ENCODE data around the gene ADIPOR1.
"Not testable (repeated sequence)": the region's sequence is repeated elsewhere in the genome, so short reads cannot be mapped to it uniquely, and the experiment has no call there.

ADIPOR1 gene, protein sequence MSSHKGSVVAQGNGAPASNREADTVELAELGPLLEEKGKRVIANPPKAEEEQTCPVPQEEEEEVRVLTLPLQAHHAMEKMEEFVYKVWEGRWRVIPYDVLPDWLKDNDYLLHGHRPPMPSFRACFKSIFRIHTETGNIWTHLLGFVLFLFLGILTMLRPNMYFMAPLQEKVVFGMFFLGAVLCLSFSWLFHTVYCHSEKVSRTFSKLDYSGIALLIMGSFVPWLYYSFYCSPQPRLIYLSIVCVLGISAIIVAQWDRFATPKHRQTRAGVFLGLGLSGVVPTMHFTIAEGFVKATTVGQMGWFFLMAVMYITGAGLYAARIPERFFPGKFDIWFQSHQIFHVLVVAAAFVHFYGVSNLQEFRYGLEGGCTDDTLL

DNA sequence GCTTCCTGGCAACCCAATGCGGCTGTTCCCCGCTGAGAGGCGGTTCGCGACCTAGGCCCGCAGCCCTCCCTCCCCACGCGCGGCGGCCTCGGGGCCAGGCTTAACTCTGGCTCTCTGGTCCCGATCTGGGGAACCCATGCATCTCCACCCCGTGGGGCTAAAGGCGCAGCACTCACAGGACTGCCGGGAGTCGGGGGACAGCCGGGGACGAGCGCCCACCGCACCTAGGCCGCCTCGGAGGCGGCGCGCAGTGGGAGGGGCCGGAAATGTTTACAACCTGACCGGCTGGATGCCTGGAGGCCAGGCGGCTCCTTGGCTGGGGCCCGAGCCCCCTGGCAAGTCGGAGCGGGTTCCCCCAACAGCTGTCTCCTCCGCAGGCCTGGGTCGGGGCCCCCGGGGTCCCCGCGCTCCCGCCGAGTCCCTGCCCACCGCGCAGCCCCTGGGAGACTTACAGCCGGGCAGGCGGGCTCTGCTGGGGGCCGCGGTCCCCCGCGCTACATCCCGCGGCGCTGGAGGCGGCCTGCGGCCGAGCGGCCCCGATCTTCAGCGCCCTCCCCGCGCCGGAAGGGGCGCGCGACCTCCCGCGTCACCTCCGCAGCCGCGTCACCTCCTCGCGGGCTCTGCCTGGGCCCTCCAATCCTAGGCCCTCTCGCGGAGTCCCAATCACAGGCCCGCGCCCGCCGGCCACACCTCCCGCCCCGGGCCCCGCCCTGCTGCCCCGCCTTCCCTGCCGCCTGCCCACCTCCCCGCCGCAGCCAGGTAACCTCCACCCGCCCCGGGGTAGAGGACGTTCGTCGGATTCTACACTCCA lies at the start of gene ADIPOR1:
Gene ADIPOR1 (minus strand): TSS at position 580 of the 811 bp plus-strand sequence. CDS start 7,242 bp downstream, outside the sequence.
- CTCF ChIA-PET: no interaction called here
- Mint-ChIP-seq H3K27me3 (no peaks in the 10 kb centered on the region), H3K36me3 (peaks cover 8% of the 10 kb centered on the region), H3K4me1 (peaks cover 51% of the 10 kb centered on the region), H3K4me3 (peak within 1 kb of the TSS; percentile 86), H3K27ac (peak within 1 kb of the TSS; percentile 92), H3K9me3 (no peaks in the 10 kb centered on the region)
- DNase-seq: peak; percentile 96

DNA sequence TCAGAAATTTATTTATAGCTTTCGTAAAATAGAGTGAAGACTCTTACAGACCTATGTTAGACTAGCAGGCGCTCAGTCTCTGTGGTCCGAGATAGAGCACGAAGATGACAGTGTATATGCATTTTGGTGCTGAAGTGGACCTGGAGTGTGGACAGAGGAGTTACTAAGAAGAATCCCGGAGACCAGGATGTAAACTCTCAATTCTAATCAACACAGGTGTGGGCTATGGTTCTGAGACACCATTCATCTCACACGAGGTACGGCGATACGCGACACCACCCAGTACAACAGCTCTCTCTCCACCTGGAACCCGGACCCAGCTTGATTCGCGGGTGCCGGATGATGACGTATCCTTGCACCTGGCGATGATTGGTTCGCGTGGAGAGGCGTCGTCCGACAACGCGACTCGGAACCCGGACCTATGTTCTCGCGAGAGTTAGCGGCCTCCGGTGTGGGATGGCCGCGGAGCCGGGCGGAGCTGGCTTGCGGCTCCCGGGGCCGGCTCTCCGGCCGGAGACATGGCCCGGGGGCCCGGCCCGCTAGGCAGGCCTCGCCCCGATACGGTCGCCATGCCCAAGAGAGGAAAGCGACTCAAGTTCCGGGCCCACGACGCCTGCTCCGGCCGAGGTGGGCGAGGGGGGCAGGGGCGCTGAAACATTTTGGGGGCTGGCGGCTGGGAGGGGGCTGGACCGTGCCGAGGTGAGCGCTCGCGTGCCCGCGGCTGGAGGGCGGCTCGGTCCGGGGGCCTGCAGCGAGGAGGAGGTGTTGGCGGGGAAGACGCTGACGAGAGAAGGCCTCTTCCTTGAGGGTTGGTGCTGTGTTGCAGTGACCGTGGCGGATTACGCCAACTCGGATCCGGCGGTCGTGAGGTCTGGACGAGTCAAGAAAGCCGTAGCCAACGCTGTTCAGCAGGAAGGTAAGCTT lies 49.1 kb upstream of the ADIPOR1 start, which contains the start of gene TMEM183A:
Gene TMEM183A (plus strand): TSS at position 427 of the 924 bp plus-strand sequence. CDS start 92 bp downstream, at position 519.
- H3K27me3 Mint-ChIP-seq: peaks cover 4% of the 10 kb centered on the region
- peaks cover 14% of the 10 kb centered on the region for H3K36me3 Mint-ChIP-seq
- H3K4me1 Mint-ChIP-seq: peaks cover 32% of the 10 kb centered on the region
- peak within 1 kb of the TSS; percentile 97 for H3K4me3 Mint-ChIP-seq
- CTCF ChIA-PET: interaction anchor here (0.6 to 2.0 kb wide), 7 partner anchors 14 to 872 kb away, joined by 3 to 5 read pairs (median 3); no protein-coding TSS in a partner anchor
- H3K9me3 Mint-ChIP-seq: no peaks in the 10 kb centered on the region
- peak; percentile 98 for DNase-seq
- peak within 1 kb of the TSS; percentile 97 for H3K27ac Mint-ChIP-seq

DNA sequence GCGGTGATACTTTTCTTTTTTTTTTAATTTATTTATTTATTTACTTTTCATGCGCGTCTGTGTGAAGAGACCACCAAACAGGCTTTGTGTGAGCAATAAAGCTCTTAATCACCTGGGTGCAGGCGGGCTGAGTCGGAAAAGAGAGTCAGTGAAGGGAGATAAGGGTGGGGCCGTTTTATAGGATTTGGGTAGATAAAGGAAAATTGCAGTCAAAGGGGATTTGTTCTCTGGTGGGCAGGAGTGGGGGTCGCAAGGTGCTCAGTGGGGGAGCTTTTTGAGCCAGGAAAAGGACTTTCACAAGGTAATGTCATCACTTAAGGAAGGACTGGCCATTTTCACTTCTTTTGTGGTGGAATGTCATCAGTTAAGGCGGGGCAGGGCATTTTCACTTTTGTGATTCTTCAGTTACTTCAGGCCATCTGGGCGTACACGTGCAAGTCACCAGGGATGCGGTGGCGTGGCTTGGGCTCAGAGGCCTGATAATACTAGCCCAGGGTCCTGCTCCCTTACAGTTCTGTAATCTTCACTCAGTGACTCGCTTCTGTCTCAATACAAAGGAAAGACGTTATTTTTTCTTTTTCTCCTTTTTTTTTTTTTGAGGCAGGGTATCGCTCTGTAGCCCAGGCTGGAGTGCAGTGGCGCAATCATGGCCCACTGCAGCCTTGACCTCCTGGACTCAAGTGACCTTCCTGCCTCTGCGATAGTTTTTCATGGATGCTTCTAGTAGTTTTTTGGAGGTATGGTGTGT lies 47.5 kb upstream of the ADIPOR1 start:
- CTCF ChIA-PET: interaction anchor here (0.7 to 2.0 kb wide), 3 partner anchors 34 to 337 kb away, joined by 3 to 5 read pairs (median 3); no protein-coding TSS in a partner anchor
- peak overlapping the region; percentile 97 for H3K4me3 Mint-ChIP-seq
- H3K9me3 Mint-ChIP-seq, H3K27me3 Mint-ChIP-seq, H3K36me3 Mint-ChIP-seq, DNase-seq: not testable (repeated sequence)
- peaks cover 27% of the 10 kb centered on the region for H3K4me1 Mint-ChIP-seq
- H3K27ac Mint-ChIP-seq: peak overlapping the region; percentile 97

DNA sequence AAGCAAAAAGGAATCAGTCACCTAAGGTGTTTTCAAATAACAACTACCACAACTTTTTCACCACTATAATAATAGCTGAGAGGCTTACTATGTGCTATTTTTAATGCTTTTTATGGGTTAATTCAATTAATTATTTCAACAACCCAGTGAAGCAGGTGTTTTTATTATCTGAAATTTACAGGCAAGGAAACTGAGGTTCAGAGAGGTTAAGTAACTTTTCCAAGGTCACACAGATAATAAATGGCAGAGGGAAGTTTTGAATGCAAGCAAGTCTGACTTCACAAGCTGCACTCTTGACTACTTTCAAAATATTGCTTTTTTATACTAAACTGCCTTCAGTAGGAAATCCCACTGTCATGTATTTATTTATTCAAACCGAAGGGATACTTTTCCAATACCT lies 44.8 kb upstream of the ADIPOR1 start:
- Mint-ChIP-seq H3K27me3 (peaks cover 18% of the 10 kb centered on the region), H3K36me3 (no peaks in the 10 kb centered on the region), H3K27ac (no peak overlapping the region), H3K4me1 (peaks cover 27% of the 10 kb centered on the region), H3K4me3 (no peak overlapping the region), H3K9me3 (no peaks in the 10 kb centered on the region)
- CTCF ChIA-PET: interaction anchor here (0.7 kb wide), 1 partner anchor 272 kb away, joined by 4 read pairs; no protein-coding TSS in a partner anchor
- no peak for DNase-seq

DNA sequence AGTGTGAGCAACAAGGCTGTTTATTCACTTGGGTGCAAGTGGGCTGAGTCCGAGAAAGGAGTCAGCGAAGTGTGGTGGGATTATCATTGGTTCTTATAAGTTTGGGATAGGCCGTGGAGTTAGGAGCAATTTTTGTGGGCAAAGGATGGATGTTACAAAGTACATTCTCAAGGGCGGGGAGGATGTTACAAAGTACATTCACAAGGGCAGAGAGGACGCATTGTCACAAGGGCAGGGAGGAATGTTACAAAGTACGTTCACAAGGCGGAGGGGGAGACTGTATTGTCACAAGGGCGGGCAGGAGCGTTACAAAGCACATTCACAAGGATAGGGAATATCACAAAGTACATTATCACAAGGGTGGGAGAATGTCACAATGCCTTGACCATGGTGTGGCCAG lies 43.9 kb upstream of the ADIPOR1 start:
- H3K36me3 Mint-ChIP-seq: no peaks in the 10 kb centered on the region
- CTCF ChIA-PET: no interaction called here
- no peak overlapping the region for H3K4me3 Mint-ChIP-seq

DNA sequence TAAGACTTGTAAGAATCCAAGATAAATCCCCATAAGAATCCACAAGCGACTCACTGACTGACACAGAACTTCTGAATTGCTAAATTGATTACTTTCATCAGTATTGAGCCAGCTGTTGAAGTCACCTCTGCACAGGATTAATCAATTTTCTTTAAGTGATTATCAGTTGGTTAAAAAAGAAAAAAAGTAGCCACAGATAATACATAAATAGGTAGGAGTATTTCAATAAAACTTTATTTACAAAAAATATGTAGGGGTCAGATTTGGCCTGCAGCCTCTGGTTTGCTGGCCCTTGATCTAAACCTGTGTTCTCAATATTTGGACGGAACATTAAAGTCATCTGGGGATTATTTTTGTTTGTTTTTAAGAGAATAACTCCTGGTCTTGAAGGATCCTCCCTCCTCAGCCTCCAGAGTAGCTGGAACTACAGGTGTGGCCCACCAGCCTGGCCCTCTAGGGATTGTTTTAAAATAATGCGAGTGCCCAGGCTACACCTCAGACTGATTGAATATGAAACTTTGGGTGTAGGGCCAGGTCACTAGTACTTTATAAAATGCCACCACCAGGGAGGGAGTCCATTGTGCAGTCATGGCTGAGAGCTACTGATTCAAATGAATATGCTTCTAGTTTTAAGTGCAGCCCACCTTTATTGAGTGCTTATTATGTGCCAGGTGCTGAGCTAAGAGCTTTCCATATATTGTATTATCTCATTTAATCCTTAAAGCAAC lies 42.3 kb upstream of the ADIPOR1 start:
- no peaks in the 10 kb centered on the region for H3K9me3 Mint-ChIP-seq
- DNase-seq: no peak

More for the DNA sequence above, 43.9 kb upstream of the ADIPOR1 start:
- Mint-ChIP-seq H3K4me1 (peaks cover 24% of the 10 kb centered on the region), H3K9me3 (no peaks in the 10 kb centered on the region), H3K27me3 (peaks cover 23% of the 10 kb centered on the region), H3K27ac (no peak overlapping the region)
- no peak for DNase-seq

DNA sequence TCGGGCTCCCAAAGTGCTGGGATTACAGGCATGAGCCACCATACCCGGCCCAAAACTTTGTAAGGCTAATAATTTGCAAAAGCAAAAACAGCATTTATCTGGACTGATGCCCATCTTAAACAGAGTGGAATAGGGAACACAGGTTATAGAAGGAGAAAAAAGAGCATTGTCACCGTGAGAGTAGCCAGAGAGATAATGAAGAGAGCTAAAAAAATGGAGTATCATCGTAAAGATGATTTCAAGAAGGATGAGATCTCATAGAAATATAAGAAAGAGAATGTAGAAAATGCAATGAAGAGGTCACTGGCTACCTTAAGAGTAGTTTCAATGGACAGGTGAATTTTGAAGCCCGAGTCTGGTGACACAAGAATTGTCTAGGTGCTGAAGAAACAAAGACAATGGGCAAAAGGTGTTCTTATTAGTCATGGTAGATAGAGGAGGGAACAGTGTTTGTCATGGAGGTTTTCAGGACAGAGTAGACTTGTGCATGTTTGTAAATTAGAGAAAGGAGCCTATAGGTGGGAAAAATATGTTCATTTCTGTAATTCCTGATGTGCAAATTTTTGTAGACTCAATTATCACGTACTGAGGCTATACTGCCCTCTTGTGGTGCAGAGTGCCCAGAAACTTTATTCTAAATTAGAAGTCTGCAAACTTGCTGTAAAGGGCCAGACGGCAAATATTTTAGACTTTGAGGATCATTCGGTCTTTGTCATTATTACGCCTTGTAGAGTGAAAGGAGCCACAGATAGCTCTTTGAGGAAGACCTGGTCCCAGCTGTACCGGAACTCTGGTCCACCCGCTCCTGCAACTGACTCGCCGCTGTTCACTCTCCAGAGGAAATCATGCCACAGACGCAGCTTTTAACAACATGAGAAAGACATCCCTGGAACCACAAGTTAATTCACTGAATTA lies 41.0 kb upstream of the ADIPOR1 start:
- Mint-ChIP-seq H3K9me3 (no peaks in the 10 kb centered on the region), H3K27me3 (peaks cover 41% of the 10 kb centered on the region), H3K36me3 (no peaks in the 10 kb centered on the region), H3K4me3 (peak overlapping the region; percentile 14), H3K27ac (no peak overlapping the region), H3K4me1 (peaks cover 12% of the 10 kb centered on the region)
- DNase-seq: peak; percentile 76
- CTCF ChIA-PET: interaction anchor here (0.6 to 2.3 kb wide), 26 partner anchors 9 to 299 kb away, joined by 3 to 8 read pairs (median 4); partner anchors contain the start of gene KLHL12

More for the DNA sequence above, 42.3 kb upstream of the ADIPOR1 start:
- Mint-ChIP-seq H3K27ac (no peak overlapping the region), H3K36me3 (no peaks in the 10 kb centered on the region), H3K4me1 (peaks cover 14% of the 10 kb centered on the region), H3K27me3 (peaks cover 32% of the 10 kb centered on the region), H3K4me3 (no peak overlapping the region)
- CTCF ChIA-PET: interaction anchor here (0.7 to 2.3 kb wide), 11 partner anchors 9 to 248 kb away, joined by 3 to 8 read pairs (median 4); partner anchors contain the start of gene KLHL12

DNA sequence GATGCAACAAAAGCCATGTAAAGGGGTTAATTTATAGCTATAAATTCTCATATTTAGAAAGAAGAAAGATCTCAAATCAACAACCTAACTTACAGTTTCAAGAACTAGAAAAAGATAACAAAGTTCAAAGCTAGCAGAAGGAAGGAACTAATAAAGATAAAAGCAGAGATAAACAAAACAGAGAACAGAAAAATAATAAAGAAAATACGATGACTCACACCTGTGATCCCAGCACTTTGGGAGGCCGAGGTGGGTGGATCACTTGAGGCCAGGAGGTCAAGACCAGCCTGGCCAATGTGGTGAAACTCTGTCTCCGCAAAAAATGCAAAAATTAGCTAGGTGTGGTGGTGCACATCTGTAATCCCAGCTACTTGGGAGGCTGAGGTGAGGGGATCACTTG lies 36.6 kb upstream of the ADIPOR1 start:
- peaks cover 10% of the 10 kb centered on the region for H3K4me1 Mint-ChIP-seq
- no peaks in the 10 kb centered on the region for H3K36me3 Mint-ChIP-seq
- H3K9me3 Mint-ChIP-seq: no peaks in the 10 kb centered on the region
- peaks cover 58% of the 10 kb centered on the region for H3K27me3 Mint-ChIP-seq
- H3K4me3 Mint-ChIP-seq: no peak overlapping the region
- H3K27ac Mint-ChIP-seq: no peak overlapping the region
- DNase-seq: no peak
- CTCF ChIA-PET: interaction anchor here (0.9 to 1.4 kb wide), 3 partner anchors 23 to 275 kb away, joined by 3 to 4 read pairs (median 4); no protein-coding TSS in a partner anchor

DNA sequence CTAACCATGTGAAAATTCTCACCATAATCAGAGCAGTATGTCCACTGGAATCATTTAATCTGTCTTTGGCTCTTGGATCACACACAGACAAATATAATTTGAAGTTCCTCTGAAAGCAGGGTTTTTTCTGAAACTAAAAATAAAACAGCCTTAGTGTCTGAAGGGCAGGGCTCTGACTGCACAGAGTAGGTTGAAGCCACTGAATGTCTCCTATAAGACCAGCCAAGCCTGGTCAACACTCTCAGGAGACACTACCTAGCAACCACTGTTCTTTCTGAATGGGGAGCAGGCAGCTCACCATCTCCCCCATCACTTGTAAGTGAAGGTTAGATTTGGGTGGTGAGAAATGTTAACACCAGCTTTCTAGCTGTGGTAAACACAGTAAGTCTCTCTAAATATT lies 33.0 kb upstream of the ADIPOR1 start:
- CTCF ChIA-PET: interaction anchor here (1.2 kb wide), 1 partner anchor 8 kb away, joined by 6 read pairs; no protein-coding TSS in a partner anchor

DNA sequence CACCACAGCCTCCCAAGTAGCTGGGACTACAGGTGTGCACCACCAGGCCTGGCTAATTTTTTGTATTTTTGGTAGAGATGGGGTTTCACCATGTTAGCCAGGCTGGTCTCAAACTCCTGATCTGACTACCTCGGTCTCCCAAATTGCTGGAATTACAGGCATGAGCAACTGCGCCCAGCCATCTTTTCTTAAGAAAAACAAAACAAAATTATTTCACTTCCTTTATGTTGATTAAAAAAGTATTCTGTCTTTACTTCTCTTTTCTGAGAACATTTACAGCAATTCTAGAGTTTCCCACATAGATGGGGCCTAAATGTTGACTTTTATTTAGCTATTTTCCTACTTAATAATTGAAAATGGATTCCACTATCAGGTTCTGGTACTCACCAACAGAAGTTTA lies 31.8 kb upstream of the ADIPOR1 start:
- peaks cover 46% of the 10 kb centered on the region for H3K27me3 Mint-ChIP-seq
- H3K36me3 Mint-ChIP-seq: no peaks in the 10 kb centered on the region
- no peak for DNase-seq
- no peaks in the 10 kb centered on the region for H3K4me1 Mint-ChIP-seq
- no peak overlapping the region for H3K27ac Mint-ChIP-seq
- no peaks in the 10 kb centered on the region for H3K9me3 Mint-ChIP-seq
- H3K4me3 Mint-ChIP-seq: no peak overlapping the region
- CTCF ChIA-PET: interaction anchor here (0.9 to 1.2 kb wide), 2 partner anchors 9 to 21 kb away, joined by 3 to 6 read pairs; no protein-coding TSS in a partner anchor

More for the DNA sequence above, 33.0 kb upstream of the ADIPOR1 start:
- peaks cover 57% of the 10 kb centered on the region for H3K27me3 Mint-ChIP-seq
- no peak overlapping the region for H3K4me3 Mint-ChIP-seq
- no peaks in the 10 kb centered on the region for H3K4me1 Mint-ChIP-seq
- no peaks in the 10 kb centered on the region for H3K36me3 Mint-ChIP-seq
- H3K9me3 Mint-ChIP-seq: no peaks in the 10 kb centered on the region
- no peak overlapping the region for H3K27ac Mint-ChIP-seq
- DNase-seq: no peak

DNA sequence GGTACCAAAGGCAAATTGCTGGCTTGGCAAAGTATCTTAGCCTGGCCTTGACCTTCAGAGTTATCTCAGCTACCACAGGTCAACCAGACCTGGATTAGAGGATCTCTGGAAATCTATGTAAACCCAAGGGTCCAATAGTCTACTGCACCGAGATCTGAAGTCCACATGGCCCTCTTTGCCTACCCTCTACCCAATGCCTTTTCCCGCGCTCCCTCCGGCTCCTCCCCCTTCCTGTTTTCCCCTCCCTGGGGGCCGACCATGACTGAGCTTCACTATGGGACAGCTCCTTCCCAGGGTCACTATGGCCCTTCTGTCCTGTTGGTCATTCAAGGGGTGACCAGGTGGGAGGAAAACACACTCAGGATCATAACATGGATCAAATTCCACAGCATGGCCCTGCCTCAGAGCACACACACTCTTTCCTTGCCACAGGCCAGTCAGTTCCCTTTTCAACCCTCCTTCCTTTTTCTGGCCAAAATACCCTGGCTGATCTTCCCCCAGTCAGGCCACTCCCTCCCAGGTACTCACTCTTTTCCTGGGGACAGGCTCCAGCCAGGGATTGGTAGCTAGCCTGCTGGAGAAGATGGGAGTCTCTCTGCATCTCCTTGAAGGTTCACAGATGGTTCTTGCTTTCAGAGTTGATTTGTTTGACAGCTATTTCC lies 29.9 kb upstream of the ADIPOR1 start:
- CTCF ChIA-PET: interaction anchor here (0.7 to 0.8 kb wide), 4 partner anchors 9 to 328 kb away, joined by 3 to 6 read pairs (median 4); no protein-coding TSS in a partner anchor
- Mint-ChIP-seq H3K27ac (no peak overlapping the region), H3K36me3 (no peaks in the 10 kb centered on the region), H3K4me1 (no peaks in the 10 kb centered on the region), H3K9me3 (no peaks in the 10 kb centered on the region), H3K27me3 (peaks cover 44% of the 10 kb centered on the region), H3K4me3 (no peak overlapping the region)
- no peak for DNase-seq
